ENCODE measurements around the gene USF1.
A peak's percentile ranks its signal among the peaks of the same experiment; 100 is the strongest.
"Not testable (repeated sequence)": the region's sequence is repeated elsewhere in the genome, so short reads cannot be mapped to it uniquely, and the experiment has no call there.

Gene USF1

DNA sequence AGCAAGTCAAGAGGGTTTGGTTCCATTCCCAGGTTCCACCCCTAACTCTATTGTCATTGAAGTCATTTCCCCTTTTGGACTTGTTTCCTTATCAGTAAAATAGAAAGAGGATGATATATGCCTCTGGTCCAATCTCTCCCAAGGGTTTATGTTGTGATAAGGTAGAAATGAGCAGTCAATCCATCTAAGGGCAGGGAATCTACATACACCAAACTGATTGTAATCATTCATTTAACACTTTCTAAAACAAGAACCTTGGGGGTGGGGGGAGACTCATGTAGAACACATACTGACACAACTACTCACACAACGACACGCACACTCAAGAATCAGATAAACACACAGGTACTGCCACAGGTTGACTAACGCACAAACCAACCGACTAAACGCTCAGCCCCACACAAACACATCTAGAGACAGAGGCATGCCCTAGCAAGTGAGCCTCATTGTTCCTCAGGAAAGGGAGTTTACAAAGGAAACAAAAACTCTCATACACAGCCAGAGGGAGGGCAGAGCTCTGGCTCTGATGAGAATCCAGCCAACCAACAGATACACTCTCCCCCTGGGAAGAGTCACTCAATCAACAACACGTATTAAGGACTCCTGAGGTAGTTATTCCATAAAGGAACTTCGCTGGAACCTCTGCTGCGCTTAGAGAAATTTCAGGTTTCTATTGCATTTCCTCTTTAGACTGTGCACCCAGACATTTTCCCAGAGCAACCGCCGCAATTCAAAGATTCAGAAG is 25.9 kb downstream of the USF1 start:
- no peak for DNase-seq (ENCODE audit: low read depth in 2 of 2, low spot score in 1 of 2)

DNA sequence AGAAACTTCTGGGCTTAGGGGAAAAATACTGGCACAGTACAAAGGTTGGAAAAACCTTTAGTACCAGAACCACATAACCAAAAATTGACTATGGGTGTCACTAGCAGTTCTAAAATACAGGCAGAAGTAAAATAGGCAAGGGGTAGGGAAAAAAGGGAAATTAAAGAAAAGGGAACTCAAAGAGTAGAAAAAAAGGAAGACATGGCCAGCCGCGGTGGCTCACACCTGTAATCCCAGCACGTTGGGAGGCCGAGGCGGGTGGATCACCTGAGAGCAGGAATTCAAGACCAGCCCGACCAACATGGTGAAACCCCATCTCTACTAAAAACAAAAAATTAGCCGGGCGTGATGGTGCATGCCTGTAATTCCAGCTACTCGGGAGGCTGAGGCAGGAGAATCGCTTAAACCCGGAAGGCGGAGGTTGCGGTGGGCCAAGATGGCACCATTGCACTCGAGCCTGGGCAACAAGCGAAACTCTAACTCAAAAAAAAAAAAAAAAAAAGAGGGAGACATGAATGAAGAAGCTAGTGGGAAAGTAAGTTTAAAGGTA is 26.6 kb downstream of the USF1 start:
- not testable (repeated sequence) for DNase-seq (ENCODE audit: low read depth in 2 of 2, low spot score in 1 of 2)

- no peak for DNase-seq (ENCODE audit: low read depth in 2 of 2, low spot score in 1 of 2)
Observed at GRCh38 chr1:161018631-161018930, 27.2 kb downstream of the USF1 start.

DNA sequence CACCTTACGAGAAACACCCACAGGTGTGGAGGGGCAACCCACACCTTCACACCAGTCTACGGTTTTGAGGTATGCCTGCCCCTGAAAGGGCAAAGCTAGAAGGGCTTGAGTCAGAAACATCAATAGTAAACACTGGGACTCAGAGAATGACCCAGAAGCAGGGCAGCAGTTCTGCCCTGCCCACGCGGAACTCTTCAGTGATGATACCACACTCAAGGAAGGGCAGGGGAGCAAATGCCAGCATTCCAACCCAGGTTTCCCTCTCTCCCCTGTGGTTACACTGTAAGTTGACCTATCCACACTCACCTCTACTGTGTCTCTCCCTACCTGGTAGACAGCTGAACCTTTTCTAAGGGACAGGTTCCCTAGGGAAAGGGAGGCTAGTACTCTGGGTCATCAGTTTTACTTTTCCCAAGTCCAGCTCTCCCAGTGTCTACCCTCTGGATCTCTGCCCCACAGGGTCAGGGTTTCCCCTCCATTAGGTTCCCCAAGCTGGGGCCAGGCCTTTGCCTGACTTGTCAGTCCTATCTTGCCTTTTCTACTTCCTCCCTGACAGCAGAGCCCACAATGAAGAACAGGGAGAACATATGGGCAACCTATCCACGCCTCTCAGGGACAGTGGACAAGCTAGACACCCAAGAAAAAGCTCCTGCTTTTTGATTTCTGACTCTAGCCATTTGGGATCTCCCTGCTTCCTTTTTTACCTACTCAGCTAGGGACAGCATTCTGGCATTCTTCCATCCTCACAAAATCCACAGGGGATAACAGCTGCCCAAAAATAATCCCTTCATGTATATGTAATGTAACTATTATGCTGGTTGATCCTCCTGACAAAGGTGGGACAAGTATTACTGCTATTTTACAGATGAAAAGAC is 27.8 kb downstream of the USF1 start:
- no peak for DNase-seq (ENCODE audit: low read depth in 2 of 2, low spot score in 1 of 2)

- not testable (repeated sequence) for DNase-seq (ENCODE audit: low read depth in 2 of 2, low spot score in 1 of 2)
Observed at GRCh38 chr1:161017181-161017580, 28.6 kb downstream of the USF1 start.

DNA sequence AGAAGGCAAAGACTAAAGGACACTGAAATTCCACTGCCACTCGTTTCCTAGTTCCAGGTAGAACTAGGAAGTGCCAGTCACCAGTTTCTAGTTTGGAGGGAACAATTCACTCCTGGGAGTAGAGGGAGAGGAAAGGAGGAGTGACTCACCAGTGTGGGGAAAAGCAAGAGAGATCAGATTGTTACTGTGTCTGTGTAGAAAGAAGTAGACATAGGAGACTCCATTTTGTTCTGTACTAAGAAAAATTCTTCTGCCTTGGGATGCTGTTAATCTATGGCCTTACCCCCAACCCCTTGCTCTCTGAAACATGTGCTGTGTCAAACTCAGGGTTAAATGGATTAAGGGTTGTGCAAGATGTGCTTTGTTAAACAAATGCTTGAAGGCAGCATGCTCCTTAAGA is 29.1 kb downstream of the USF1 start:
- not testable (repeated sequence) for DNase-seq (ENCODE audit: low read depth in 2 of 2, low spot score in 1 of 2)

DNA sequence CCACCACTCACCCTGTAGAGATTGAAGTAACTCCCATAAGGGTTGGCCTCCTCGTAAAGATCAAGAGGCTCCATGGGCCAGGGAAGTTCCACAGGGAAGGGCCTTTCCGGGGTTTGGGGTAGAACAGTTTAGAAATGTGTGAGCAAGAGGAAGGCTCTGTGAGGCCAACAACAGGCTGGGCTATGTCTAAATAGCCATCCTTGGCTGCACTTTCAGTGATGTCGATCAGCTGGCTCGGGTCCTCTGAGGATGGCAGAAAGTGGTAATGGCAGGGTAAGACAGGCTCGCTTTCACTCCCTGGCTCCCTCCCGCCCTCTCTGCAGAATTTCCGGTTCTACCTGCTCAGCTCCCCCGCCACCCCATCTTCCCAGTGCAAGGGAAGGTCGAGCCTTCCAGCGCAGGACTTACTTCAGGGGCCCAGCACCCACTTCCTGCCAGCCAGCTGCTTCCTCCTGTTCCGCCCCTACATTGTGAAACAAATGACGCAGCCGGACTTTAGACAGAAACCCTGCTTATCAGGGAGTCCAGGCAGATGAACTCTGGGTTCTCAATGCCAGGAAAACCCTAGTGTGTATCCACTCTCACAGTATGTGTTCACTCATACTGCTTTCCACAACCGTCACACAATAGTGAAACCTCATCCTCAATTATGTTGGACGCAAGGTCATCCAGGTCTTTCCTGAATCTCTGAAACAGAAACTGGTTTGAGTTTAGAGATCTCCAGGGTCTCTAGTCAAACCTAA is 32.1 kb downstream of the USF1 start:
- DNase-seq (ENCODE audit: low read depth in 2 of 2, low spot score in 1 of 2): peak; percentile 32 to 42

- DNase-seq (ENCODE audit: low read depth in 2 of 2, low spot score in 1 of 2): no peak
Observed at GRCh38 chr1:161013131-161013487, 32.7 kb downstream of the USF1 start.

- no peak for DNase-seq (ENCODE audit: low read depth in 2 of 2, low spot score in 1 of 2)
Observed at GRCh38 chr1:161012420-161012819, 33.4 kb downstream of the USF1 start.

- DNase-seq (ENCODE audit: low read depth in 2 of 2, low spot score in 1 of 2): no peak
Observed at GRCh38 chr1:161009602-161010211, 36.1 kb downstream of the USF1 start.

GRCh38 chr1:161008869-161009510 is 36.8 kb downstream of the USF1 start:
- DNase-seq (ENCODE audit: low read depth in 2 of 2, low spot score in 1 of 2): no peak

- DNase-seq (ENCODE audit: low read depth in 2 of 2, low spot score in 1 of 2): no peak
Observed at GRCh38 chr1:161007369-161007768, 38.4 kb downstream of the USF1 start.

DNA sequence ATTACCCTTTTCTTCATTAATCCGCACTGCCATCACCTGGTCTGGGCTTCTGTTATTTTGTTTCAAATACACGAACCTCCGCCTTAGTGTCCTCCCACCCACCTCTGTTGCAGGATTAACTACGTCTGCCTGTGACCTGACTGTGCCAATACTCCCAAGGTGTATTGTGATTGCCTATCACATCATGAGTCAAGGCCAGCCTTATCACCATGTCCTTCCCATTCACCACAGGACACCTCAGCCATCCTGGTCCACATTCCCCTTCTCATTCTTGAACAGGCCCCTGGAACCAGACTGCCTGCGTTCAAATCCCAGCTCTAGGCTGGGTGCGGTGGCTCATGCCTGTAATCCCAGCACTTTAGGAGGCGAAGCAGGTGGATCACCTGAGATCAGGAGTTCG is 39.2 kb downstream of the USF1 start:
- DNase-seq (ENCODE audit: low read depth in 2 of 2, low spot score in 1 of 2): no peak

DNA sequence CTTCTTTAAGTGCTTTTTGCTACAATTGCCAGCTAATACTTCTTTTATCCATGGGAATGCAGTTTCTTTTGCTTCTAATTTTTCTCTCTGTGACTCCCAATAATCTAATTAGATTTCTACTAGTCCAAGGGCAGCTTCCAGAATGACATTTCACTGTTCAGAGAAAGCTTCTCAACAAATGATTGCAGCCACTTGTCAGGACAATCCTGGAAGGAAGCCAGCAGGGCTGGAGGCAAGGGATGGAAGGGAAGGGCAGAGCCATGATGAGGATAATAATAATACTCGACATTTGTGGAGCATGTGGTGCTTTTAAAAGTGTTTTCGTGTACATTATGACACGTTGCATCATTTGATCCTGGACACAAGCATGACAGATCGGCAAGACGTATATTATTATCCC is 44.3 kb downstream of the USF1 start:
- DNase-seq (ENCODE audit: low read depth in 2 of 2, low spot score in 1 of 2): no peak

DNA sequence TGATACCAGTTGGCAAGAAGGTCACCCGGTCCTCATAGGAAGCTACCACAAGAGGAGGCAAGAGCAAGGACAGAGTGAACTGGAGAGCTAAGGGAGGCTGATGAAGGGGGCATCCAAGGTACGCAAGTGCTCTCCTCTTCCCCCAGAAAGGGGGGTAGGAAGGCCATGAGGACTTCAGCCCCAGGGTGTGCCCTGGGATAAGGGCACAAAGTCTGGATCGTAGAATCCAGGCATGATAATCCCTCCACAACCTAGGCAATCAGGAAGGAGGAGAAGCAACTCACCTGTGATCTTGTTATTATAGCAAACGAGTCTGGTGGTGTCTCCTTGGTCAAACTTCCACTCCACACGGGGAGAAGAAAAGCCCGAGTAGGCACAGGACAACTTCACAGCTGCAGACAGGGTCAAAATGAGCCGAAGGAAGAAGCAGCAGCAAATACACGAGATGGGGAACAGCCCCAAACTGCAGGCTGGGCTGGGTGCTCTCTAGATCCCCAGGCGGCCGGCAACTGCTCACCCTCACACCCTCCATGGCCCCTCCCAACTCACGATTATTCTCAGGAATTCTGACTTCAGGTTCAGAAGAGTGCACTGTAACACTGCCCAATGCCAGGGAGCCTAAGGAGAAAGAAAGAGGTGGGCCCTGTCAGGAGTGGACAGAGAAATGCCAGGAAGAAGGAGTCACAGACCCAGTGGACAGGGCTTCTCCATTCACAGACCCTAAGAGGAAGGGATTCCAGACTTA is 44.9 kb downstream of the USF1 start:
- no peak for DNase-seq (ENCODE audit: low read depth in 2 of 2, low spot score in 1 of 2)

- DNase-seq (ENCODE audit: low read depth in 2 of 2, low spot score in 1 of 2): no peak
Observed at GRCh38 chr1:160999376-160999775, 46.4 kb downstream of the USF1 start.

DNA sequence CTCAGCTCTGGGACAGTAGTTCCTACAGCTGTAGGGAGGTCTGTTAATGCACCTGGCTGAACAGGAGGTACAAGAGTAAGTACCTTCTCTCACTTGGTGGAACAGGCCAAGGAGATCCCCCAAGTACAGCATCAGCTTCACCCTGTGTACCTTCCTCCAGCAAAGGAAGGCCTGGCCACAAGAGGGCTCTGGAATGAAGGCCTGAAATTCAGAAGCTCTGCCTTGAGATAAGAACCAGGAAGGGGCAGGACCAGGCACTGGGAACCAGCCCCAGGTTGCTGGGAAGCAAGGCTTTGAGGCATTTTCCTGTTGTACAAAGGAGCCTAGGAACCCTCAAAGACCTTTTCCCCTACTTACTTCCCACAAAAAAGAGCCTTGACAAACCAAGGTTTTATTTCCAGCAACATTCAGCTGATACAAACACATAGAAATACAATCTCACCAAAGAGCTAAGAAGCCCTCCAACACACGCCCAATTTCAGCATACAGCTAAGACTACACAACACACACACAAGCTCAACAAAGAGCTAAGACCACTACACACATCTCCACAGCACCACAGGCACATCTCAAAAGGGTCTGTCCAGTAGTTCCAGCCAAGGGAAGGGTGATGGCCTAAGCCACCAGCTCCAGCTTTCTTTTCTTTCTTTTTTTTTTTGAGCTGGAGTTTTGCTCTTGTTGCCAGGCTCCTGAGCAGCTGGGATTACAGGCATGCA is 48.3 kb downstream of the USF1 start:
- peak in 1 of 2 donors; percentile 25 for DNase-seq (ENCODE audit: low read depth in 2 of 2, low spot score in 1 of 2)

GRCh38 chr1:160996178-160996577 is 49.6 kb downstream of the USF1 start:
- no peak for DNase-seq (ENCODE audit: low read depth in 2 of 2, low spot score in 1 of 2)

- DNase-seq (ENCODE audit: low read depth in 2 of 2, low spot score in 1 of 2): no peak
Observed at GRCh38 chr1:160993544-160994193, 52.1 kb downstream of the USF1 start.

Data from stimulated activated CD8-positive, alpha-beta memory T cell treated with anti-CD3 and anti-CD28 coated beads, Interleukin-4, amount 100 ng/mL, for 1 hour (primary cell).